IPS-18c (cell line): ENCODE measurements around the gene BMAL1.
"Not testable (repeated sequence)": the region's sequence is repeated elsewhere in the genome, so short reads cannot be mapped to it uniquely, and the experiment has no call there.

Experiments
- H3K4me3 ChIP-seq: 2 replicates; pipeline ENCODE4 v1.7.0; 2013; ENCODE audit warnings: low read depth, mild to moderate bottlenecking, low read length, moderate library complexity; ENCODE audit not compliant: insufficient read depth
- H3K9me3 ChIP-seq: one replicate; pipeline ENCODE4 v1.6.1; 2013; ENCODE audit warnings: mild to moderate bottlenecking, low read length, moderate library complexity; ENCODE audit not compliant: control insufficient read depth, insufficient read depth

Gene BMAL1

GRCh38 chr11:13434247-13435205 lies 156.9 kb downstream of the BMAL1 start:
- no peak overlapping the region for H3K4me3 ChIP-seq
- no peaks in the 10 kb centered on the region for H3K9me3 ChIP-seq

GRCh38 chr11:13436836-13437235 lies 159.2 kb downstream of the BMAL1 start:
- H3K4me3 ChIP-seq, H3K9me3 ChIP-seq: not testable (repeated sequence)
